DOHH2 (cell line): ENCODE results near the gene ANKRD13B.

ENCODE experiments used
- H3F3A ChIP-seq: fragments of 200-600 bp; sonication (generic), shearing (Covaris generic); 2 replicates; pipeline ENCODE4 v1.6.0; 2016; ENCODE audit warnings: antibody characterized with exemption, mild to moderate bottlenecking; ENCODE audit not compliant: control insufficient read depth, insufficient read depth
- H3K27ac ChIP-seq: fragments of 200-600 bp; sonication (generic); 2 replicates; pipeline ENCODE4 v1.5.1; 2014; ENCODE audit warnings: low read depth, mild to moderate bottlenecking, low read length, moderate library complexity
- H3K27me3 ChIP-seq: fragments of 200-600 bp; sonication (generic); 2 replicates; pipeline ENCODE4 v1.6.1; 2014; ENCODE audit warnings: mild to moderate bottlenecking, low read length, mixed read lengths; ENCODE audit not compliant: control insufficient read depth
- H3K36me3 ChIP-seq: fragments of 200-600 bp; sonication (generic); 2 replicates; pipeline ENCODE4 v1.6.1; 2014; ENCODE audit warnings: mild to moderate bottlenecking, low read length, moderate library complexity, mixed read lengths; ENCODE audit not compliant: control insufficient read depth
- H3K4me1 ChIP-seq: fragments of 200-600 bp; sonication (generic); 2 replicates; pipeline ENCODE4 v1.6.1; 2014; ENCODE audit warnings: mild to moderate bottlenecking, low read length, mixed read lengths; ENCODE audit not compliant: control insufficient read depth
- H3K4me2 ChIP-seq: fragments of 200-600 bp; sonication (generic); 2 replicates; pipeline ENCODE4 v1.6.0; 2014; ENCODE audit warnings: mild to moderate bottlenecking, low read length, moderate library complexity
- H3K4me3 ChIP-seq: fragments of 200-600 bp; sonication (generic); 2 replicates; pipeline ENCODE4 v1.5.1; 2014; ENCODE audit warnings: mild to moderate bottlenecking, low read length, mixed read lengths
- H3K79me2 ChIP-seq: fragments of 200-600 bp; sonication (generic); 2 replicates; pipeline ENCODE4 v1.6.1; 2014; ENCODE audit warnings: mild to moderate bottlenecking, low read length, mixed read lengths; ENCODE audit not compliant: control insufficient read depth
- H3K9me2 ChIP-seq: fragments of 200-600 bp; sonication (generic); replicated peaks from 2 replicates; pipeline ENCODE4 v1.6.1; 2014; ENCODE audit warnings: mild to moderate bottlenecking, low read length, mixed read lengths; ENCODE audit not compliant: control insufficient read depth
- H3K9me3 ChIP-seq: fragments of 200-600 bp; sonication (generic); 2 replicates; pipeline ENCODE4 v1.6.1; 2014; ENCODE audit warnings: antibody characterized with exemption, low read length, mixed read lengths; ENCODE audit not compliant: control insufficient read depth, insufficient read depth
- H4K20me1 ChIP-seq: fragments of 200-600 bp; sonication (generic); 2 replicates; pipeline ENCODE4 v1.6.0; 2014; ENCODE audit warnings: low read depth, mild to moderate bottlenecking, antibody characterized with exemption, low read length, moderate library complexity; ENCODE audit not compliant: control insufficient read depth, insufficient read depth
- EZH2phosphoT487 ChIP-seq: fragments of 200-600 bp; sonication (generic); IDR thresholded peaks from 2 replicates; pipeline ENCODE4 v1.6.1; 2017; ENCODE audit warnings: borderline replicate concordance, mild to moderate bottlenecking, antibody characterized with exemption, low read length, moderate library complexity, mixed read lengths
- TF ChIP-seq, protein P1 (sequence below): fragments of 200-600 bp; sonication (generic); IDR thresholded peaks from one replicate; pipeline ENCODE4 v1.5.1; 2014; ENCODE audit warnings: antibody characterized with exemption, mild to moderate bottlenecking, low read depth, low read length; ENCODE audit not compliant: poor library complexity, severe bottlenecking

Gene ANKRD13B

DNA sequence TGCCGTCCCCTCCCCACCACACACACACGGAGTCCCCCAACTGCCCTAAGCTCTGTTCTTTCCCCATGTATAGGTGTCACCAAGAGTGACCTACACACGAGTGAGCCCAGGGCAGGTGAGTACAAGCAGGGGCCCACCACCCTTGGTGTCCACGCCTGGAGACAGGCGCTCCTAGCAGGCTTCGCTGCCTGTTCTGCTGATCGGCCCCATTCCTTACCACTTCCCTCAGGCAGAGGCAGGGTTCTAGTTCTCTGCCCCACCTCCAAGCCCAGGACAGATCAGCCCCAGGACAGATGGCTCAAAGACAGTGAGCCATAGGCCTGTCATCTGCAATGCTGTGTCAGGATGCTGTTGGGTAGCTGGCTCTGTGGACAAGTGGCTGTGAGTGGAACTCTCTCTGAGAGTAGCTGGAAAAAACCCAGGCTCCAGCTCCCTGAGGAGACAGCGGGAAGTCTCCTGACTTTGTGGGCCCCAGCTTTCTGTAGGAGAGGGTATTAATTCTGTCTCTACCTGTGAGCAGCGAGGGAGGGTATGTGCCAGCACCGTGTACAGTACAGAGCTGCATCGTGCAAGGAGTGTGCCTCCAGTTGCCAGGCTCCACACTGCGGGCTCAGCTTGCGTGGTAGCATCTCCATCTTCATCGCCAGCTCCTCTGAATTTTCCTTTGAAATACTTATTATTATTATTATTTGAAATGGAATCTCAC is 23.5 kb upstream of the ANKRD13B start:
- no peaks in the 10 kb centered on the region for H3K27me3 ChIP-seq
- H3K4me1 ChIP-seq = peaks cover 25% of the 10 kb centered on the region
- no peaks in the 10 kb centered on the region for H3K9me3 ChIP-seq
- H3K36me3 ChIP-seq = peaks cover 30% of the 10 kb centered on the region
- H3K27ac ChIP-seq = no peak overlapping the region; the same call in 1 of the 2 replicates
- H3K79me2 ChIP-seq = peaks cover 29% of the 10 kb centered on the region
- H3K9me2 ChIP-seq = no peaks in the 10 kb centered on the region
- peaks cover 8% of the 10 kb centered on the region for H3F3A ChIP-seq
- no peaks in the 10 kb centered on the region for H4K20me1 ChIP-seq
- no peak for TF ChIP-seq EZH2phosphoT487
- TF ChIP-seq, protein P1, sequence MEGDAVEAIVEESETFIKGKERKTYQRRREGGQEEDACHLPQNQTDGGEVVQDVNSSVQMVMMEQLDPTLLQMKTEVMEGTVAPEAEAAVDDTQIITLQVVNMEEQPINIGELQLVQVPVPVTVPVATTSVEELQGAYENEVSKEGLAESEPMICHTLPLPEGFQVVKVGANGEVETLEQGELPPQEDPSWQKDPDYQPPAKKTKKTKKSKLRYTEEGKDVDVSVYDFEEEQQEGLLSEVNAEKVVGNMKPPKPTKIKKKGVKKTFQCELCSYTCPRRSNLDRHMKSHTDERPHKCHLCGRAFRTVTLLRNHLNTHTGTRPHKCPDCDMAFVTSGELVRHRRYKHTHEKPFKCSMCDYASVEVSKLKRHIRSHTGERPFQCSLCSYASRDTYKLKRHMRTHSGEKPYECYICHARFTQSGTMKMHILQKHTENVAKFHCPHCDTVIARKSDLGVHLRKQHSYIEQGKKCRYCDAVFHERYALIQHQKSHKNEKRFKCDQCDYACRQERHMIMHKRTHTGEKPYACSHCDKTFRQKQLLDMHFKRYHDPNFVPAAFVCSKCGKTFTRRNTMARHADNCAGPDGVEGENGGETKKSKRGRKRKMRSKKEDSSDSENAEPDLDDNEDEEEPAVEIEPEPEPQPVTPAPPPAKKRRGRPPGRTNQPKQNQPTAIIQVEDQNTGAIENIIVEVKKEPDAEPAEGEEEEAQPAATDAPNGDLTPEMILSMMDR = no peak
- peak overlapping the region; percentile 79 for H3K4me3 ChIP-seq
- peak overlapping the region; percentile 88 for H3K4me2 ChIP-seq

DNA sequence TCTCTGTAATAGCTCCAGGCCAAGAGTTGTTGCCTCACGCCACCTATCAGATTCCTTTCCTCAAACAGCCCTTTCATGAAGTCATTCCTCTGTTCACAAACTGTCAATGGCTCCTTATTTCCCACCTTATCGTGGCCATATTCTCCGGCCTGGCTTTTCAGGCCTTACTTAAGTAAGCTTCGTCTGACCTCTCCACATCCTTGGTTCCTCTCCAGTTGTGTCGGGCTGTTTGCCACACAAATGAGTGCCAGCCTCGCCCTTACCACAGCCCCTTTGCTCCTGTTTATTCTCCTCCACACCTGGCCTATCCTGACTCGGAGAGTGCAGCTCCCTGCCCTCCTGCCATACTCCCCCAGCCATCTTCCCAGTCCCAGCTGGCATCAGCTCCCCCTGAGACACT is 22.4 kb upstream of the ANKRD13B start:
- Histone ChIP-seq H3K27ac (no peak overlapping the region), H3K36me3 (peaks cover 41% of the 10 kb centered on the region), H3K4me3 (no peak overlapping the region), H3K9me3 (no peaks in the 10 kb centered on the region), H3K4me2 (no peak overlapping the region), H4K20me1 (no peaks in the 10 kb centered on the region), H3F3A (peaks cover 8% of the 10 kb centered on the region), H3K79me2 (peaks cover 20% of the 10 kb centered on the region), H3K9me2 (no peaks in the 10 kb centered on the region), H3K27me3 (no peaks in the 10 kb centered on the region), H3K4me1 (peaks cover 24% of the 10 kb centered on the region)
- TF ChIP-seq EZH2phosphoT487 = no peak
- TF ChIP-seq, protein P1 = no peak

DNA sequence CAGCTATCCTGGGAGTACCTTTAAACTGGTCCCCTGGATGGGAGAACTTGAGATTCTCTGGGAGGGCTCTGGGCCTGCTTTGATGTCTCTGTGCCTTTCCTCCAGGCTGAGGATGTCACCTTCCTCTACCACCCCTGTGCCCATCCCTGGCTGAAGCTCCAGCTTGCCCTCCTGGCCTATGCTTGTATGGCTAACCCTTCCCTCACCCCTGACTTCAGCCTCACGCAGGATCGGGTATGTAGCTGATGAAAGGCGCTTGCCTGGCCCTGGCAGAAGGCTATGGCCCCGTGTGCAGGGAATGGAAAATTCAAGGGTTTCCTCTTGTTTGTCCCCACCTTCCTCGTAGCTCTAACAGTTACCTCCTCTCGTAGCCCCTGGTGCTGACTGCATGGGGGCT is 21.4 kb upstream of the ANKRD13B start:
- H3K9me2 ChIP-seq = no peaks in the 10 kb centered on the region
- H3K27me3 ChIP-seq = no peaks in the 10 kb centered on the region
- H3F3A ChIP-seq = peaks cover 8% of the 10 kb centered on the region
- peaks cover 22% of the 10 kb centered on the region for H3K4me1 ChIP-seq
- TF ChIP-seq, protein P1 = no peak
- no peaks in the 10 kb centered on the region for H3K9me3 ChIP-seq
- no peak overlapping the region for H3K4me2 ChIP-seq
- peaks cover 10% of the 10 kb centered on the region for H3K79me2 ChIP-seq
- no peaks in the 10 kb centered on the region for H4K20me1 ChIP-seq
- H3K4me3 ChIP-seq = no peak overlapping the region
- H3K27ac ChIP-seq = no peak overlapping the region
- H3K36me3 ChIP-seq = peaks cover 51% of the 10 kb centered on the region
